DLD1 (cell line): ENCODE data around the gene PRKCE.

Experiments
- in situ Hi-C: cut with HindIII; loops from 2 replicates; pipeline ENCODE4 v1.10.0; 2017; ENCODE audit warnings: low sequenced_read_pairs

Gene PRKCE

DNA sequence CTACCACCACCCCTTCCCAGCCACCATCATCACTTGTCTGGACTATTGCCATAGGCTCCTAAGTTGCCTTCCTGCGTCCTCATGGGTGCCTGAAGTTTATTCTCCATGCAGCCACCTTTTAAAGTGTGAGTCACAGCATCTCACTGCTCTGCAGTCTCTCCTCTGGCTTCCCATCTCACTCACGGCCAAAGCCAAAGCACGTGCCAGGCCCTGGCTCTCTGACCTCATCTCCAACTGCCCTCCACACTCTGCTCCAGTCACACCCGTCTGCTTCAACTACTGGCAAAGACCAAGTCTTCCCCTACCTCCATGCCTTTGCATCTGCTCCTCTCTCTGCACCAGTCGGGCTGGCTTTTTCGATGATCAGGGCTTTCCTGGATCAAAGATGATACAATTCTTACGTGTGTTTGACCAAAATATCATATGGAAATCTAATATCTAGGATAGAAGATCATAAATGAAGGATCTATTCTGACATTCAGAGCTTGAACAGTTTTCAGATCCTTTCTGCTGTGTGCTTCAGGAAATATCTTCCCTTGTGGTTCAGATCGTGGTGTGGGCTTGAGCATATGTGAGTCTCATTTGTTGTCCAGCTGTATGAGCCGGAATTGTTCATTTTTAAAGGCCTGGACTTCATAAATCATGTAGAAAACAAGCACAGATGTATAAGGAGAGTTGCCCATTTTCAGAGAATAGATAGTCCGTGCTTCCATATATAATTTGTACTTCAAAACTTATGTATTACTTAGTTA, 175.6 kb downstream of the PRKCE start:
- in situ Hi-C loops, result no loop called here

DNA sequence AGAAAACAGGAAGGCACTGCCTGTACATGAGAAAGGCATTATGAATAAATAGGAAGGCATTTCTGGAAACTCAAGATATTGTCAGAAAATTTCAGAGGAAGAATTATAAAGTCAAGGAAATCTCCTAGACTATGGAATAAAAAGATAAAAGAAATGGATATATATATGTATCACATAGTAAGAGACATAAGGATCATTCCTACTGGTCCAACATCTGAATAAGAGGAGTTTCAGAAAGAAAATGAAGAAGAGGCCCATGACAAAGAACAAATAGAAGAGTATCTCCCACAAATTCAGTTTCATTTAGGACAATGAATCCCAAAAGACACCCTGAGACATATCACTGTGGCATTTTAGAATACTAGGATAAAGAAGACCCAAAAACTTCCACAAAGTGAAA, 178.8 kb downstream of the PRKCE start:
- in situ Hi-C loops, result no loop called here

DNA sequence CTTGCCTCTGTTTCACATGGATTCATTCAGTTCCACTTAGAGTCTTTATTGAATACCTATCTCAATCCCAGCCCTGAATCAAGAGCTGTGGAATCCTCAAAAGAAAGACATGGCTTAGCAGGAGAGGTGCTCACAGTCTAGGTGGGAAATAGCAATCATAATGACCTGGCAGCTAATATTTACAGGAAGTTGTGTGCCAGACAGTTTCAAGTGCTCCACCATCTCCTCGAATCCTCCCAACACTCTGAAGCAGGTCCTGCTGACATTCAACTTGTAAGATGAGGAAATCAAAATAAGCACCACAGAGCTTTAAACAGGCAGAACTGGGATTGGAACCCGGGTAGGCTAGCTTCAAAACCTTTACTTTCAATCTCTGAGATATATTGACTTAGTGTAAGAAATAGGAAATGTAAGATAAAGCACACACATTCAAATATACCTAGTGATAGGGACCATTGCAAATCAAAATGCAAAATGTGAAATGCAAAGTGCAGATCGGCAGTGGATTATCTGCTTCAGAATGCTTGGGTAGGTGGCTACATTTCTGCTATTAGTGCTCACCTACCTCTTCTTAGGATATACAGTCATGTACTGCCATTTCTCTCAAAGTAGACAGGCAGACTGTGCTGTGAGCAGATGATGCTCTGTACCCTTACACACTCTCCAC, 182.0 kb downstream of the PRKCE start:
- in situ Hi-C loops, result no loop called here

DNA sequence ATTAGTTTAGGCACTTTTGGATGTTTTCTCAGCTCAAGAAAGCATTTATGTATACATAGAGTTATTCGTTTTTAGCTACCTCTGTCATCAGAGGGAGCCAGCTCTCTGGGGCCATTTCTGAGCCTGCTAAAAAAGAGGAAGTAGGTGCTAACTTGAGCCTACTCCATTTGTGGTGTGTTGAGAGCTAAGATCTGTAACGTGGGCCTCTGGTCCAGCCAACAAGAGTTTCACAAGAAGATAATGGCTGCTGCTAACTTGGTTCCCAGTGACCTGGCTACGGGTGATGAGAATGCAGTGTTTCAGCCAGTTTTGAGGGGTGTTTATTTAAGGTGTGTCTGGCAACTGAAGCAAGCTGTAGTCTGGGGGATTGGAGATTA, 182.5 kb downstream of the PRKCE start:
- in situ Hi-C loops, result no loop called here

DNA sequence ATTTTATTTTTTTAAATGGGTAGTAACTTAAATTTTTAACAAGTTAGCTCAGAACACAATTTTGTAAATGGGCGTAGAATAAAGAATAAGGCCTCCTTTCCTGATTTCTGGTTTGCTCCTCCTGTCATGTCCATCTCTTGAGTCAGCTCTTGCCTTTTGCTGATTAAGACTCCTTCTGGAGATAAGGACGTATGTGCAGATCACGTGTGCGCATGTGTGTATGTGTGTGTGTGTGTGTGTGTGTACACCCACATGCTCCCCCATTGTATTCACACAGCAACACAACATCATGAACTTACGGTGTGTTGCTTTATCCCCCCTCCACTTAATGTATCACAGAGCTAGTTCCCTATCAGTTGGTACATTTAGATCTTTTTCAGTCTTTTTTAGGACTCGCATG, 182.9 kb downstream of the PRKCE start:
- in situ Hi-C loops, result no loop called here

DNA sequence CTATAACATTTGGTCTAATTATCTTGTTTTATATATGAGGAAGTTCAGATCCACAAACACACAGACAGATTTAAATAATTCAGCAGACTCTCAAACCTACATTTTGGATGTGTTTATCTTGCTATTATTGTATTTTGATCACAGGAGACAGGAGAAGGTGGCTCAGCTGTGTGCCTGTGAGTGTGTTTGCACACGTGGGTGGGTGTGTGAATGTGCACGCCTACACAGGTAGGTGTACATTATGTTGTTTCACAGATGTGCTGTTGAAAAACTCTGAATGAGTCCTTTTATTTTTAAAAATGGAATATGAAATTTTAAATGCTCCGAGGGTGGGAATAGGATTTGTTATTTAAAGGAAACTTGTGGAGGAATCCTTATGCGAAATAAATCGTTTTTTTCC, 183.4 kb downstream of the PRKCE start:
- in situ Hi-C loops, result no loop called here

DNA sequence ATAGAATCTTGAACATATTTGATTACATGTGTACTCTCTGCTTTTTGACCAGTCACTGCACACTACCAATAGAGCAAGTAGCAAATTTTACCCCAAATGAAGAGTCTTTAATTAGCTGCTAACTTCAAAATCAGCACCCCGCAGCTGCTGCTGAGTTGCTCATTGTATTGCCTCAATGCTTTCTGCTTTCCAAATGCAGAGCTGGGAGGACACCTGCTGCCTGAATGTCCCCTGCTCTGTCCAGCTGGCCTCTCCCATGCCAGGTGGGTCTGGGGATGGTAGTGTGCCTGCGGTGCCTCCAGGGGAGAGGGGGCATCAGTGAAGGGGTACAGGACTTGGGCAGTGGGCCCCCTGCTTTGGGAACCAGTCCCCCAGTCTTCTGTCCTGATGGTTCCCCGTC, 184.8 kb downstream of the PRKCE start:
- in situ Hi-C loops, result no loop called here

DNA sequence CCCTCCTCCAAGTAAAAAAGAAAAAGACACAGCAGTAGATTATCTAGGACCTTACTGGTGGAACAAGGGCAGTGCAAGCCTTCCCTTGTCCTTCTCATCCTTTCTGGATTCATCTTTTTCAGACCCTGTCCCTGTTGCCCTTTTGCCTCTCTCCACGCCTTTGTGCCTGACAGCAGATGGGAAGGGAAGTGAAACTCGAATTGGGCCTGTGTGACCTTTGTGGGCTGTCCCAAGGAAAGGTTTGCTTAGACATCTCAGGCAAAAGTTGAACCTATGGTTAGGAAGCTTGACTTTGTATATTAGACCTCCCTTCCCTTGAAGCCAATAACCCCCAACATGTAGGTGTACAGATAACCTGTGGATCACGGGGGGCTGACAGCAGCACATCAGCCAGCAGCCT, 185.3 kb downstream of the PRKCE start:
- in situ Hi-C loops, result no loop called here

DNA sequence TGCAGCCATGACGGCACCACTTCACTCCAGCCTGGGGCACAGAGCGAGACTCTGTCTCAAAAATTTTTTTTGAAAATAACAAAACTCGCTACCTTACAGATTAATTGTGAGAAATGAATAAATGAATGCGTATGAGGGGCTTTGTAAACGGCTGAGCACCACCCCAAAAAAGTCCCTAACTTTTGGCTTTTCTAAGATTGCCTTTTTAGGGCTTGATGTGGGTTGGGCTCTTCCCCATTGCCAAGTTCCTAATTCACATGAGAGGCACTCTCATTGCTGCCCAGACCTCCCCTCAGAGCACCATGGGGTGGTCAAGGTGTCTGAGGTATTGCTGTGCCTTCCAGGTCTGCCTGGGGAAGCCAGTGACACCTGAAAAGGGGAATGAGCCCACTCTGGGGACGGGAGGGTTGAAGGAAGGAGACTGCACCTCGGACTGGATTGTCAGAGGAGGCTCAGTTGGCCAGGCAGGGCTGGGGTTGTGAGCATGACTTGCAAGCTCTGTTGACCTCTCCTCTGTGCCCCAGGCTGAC, 186.4 kb downstream of the PRKCE start:
- in situ Hi-C loops, result no loop called here

DNA sequence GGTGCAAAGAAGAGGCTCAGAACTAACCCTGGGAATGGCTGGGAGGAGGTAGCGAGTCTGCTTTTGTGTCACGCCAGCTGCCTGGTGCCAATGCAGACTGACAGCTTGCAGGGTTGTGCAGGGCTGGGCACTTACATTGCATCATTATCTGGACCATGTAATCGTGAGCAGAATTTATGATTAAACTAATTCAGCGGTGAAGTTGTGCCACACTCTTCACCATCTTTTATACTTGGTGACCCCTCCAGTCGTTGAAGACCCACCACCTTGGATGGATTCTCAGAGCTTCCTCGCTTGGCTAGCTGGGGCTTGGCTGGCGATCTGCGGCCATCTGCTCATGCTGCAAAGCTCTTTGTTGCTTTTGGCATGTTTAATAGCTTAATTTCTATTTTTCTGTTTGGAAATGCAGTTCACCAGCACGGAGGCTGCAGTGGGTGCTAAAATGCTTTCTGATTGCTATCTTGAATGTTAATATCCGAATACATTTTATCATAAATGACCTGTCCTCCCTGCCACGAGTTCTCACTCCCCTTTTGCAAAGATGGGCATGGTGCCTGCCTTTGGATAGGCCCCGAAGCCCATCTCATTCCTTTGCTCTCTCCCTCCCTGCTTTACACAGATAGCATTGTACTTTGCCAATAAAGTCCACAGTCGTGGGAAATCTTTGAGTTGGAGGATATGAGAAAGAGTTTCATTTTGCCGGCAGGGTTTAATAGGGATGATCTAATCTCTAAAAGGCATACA, 188.2 kb downstream of the PRKCE start:
- in situ Hi-C loops, result no loop called here

DNA sequence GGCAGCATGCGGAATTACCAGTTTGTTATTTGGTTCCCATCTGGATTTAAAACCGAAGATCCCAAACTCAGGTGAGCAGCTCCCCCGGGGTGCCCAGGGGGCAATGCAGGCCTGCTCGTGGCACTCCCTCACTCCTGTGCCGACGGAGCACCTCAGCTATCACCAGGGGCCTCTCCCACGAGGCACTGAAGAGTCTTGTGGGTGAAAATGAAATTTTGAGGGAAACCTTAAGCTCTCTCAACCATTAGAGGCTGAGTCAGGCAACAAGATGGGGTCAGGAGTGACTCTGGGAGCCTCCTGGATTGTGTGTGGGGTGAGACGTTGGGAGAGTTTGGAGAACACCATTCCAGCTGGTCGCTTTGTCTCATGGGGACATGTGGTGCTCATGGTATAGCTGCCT, 189.0 kb downstream of the PRKCE start:
- in situ Hi-C loops, result no loop called here

DNA sequence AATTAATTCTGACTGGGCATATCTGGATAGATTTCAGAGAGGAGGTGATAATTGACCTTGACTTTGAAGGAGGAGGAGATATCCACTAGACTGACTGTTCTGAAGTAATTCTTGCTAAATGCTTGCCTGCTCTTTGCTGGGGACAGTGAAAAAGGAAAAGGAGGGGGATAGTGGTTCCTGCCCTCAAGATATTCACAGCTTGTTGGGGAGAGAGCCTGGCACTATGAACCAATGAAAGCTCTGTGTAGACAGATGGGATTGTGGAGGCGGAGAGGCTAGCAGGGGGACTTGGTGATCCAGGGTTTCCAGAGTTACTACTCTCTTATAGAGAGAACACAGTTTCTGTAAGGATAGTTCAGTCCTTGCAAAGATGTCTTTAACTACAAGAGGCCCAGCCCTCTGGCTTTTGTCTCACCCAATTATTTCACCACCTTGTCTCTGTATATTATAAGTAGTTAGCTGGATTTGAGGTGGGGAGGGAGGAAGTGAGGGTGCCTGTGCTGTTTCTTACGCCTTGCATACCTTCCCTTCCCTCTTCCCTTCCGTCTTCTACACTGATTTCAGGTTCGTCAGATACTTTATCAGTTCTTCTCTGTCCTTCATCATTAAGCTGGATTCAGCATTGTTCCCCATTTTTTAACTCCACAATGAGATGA, 190.4 kb downstream of the PRKCE start:
- in situ Hi-C loops, result no loop called here

DNA sequence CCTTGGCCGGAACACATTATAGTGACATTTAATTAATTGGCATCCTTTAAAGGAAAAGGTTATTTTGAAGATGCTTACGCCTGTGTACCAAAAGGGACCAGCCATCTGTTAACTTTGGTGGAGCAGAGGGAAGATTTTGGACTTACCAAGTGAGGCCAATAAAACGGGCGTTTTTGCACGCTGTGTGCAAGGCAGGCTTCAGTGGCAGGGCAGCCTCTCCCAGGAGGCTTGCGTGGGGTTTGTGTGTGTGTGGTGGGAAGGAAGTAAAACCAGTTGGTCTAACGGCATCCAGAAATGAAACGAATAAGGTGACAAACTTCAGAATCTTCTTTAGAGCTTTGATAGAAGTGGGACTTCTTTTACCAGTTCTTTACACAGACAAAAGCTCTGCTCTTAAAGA, 191.7 kb downstream of the PRKCE start:
- in situ Hi-C loops, result no loop called here

DNA sequence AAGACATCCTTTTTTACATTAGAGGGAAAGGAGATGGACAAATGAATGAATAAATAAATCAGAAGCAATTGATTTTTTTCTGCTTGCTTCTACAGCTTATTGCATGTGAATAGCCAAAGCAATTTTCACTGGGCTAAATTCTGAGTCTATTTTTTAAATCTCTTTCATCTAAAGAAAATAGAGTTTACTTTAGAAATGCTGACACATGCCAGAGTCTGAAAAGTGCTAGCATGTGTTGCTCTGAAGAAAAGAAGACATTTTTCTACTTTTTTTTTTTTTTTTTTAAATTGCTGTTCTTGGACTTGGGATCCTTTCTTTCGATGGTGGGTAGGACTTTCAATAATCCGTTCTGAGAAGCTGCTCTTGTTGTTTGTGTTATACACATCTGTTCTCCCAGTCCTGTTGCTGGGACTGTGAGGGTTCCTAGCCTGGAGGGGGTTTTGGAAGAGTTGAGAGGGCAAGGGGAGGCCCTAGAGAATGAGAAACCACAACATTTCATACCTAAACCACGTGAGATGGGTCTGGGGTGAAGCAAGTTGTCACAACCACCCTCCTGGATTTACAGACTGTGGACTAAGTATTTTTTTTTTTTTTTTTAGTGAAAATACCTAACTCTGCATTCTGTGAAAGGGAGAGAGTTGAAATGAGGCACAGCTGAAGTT, 193.5 kb downstream of the PRKCE start:
- in situ Hi-C loops, result no loop called here

DNA sequence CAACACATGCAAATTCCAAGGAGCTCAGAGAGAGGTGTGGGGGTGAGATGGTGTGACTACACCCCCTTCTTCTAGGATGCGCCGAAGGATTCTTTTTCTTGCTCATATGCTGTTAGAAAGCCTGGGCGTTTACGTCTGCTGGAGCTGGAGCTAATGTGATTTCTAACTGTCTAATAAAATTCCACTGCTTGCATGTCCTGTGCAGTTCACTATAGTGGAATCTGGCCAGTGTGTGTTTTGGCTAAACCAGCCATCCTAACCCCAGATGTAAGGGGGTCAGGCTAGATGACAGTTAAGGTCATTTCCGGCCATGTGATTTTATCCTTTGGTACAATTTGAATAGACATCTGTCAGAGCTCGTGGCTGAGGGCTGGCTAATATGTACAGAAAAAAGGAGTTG, 194.1 kb downstream of the PRKCE start:
- in situ Hi-C loops, result no loop called here

DNA sequence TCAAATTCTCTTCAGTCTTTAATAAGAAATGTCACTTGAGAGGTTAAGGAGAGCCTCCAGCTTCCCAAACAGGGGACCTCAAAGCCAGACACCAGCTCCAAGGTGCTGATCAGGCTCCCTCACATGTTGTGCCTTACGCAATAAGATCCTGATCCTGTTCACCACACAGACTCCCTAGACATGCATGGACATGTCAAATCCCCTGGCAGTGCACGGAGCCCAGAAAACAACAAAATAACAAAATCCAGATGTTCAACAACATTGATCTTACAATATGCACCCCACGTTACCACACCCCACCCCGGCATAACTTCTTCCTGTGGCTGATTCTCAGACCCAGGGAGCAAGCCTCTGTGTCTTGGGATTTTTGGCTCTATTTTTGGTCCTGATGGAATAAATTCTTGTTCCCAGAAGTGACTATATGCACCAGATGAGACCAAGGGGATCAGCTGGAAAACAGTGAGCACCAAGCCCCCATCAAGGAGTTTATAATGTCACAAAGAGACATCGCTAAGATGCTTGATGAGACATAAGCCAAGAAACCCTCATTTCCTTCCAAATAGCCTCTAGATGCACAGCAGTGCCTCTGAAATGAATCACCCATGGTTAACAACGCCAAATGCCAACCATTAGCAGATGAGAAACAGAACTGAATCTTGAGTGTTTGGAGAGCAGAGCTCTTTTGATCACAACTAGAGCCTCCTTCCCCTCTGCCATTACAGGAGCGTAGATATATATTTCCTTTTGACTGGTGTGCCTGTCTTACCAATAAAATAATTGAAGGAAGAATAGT, 198.2 kb downstream of the PRKCE start:
- in situ Hi-C loops, result no loop called here

DNA sequence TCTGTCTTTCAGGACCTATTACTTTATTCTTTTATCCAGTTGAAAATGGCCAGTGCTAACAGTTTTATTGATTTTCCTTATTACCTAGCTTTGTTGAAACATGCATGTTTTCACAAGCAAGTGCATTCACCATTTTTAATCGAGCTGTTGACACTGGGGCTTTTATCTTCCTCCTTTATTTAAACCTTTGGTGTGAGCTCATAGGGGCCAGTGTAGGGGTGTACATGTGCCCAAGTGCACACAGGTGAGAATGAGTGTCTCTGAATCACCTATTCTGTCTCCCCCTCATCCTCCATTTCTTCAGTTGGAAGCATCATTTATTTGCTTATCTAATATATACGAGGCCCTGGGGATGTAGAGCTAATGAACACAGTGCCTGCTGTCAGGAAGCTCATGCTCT, 199.1 kb downstream of the PRKCE start:
- in situ Hi-C loops, result no loop called here

DNA sequence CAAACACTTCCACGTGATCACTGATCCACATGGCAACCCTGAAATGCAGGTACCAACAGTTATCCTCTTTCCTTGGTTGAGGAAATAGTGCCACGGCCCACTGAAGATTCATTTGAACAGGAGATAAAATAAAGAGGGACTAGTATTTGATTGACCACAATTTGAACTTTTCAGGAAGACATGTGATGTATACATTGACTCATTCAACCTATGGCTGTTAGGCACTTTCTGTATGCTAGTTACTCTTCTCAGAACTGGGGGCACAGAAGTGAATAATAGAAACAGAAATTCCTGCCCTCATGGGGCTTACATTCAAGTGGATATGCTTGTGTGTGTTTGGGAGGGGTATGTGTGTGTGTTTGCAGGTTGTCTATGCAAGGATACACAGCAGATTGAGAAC, 199.6 kb downstream of the PRKCE start:
- in situ Hi-C loops, result no loop called here

DNA sequence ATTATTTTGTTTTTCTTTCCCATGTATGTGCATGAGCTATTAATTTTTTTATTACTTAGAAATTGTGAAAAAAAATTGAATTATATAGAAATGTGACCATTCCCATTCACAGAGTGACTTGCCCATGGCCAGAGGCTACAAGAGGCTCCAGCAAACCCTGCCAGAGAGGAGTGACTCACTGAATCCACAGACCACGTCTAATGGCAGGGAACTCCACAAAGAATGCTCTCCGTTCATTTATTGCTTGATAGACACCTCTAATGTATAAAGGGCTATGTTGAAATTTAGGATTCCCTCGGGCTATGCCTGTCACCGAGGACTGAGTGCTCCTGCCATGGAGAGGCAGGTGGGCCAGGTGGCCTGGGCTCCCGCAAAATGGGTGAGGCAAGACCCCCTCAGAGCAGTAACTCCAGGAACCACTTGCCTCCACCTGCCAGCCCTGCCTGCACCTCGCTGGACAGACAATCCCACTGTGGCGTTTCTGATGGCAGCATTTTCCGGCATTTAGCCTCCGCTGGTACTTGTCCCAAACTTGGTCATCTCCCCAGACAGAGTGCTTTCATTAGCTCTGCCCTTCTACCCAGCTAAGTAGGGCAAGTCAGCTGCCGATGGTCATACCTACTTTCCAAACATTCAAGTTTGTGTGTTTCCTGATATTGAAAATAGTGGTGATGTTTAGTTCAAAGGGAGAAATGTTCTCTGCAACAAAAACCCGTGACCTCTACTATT, 200.3 kb downstream of the PRKCE start:
- in situ Hi-C loops, result no loop called here
